Activated CD4-positive, alpha-beta memory T cell treated with anti-CD3 and anti-CD28 coated beads, Interleukin-2, amount 10 ng/mL, durations not matched to agents 7 days and 5 days (primary cell): ENCODE results near the gene SLC6A20. TPM values are rescaled to one million over a fixed set of nuclear protein-coding genes. Genes with fewer than 3 reads are reported as not detected.

Experiments
- CTCF ChIA-PET: fragments of 350-600 bp; sonication (Branson Sonifier 250); formaldehyde crosslinking; loops from one replicate; lab custom pipeline; 2021; ENCODE audit warnings: antibody characterized with exemption, inconsistent platforms; lab: Charles Lee
- POLR2A ChIA-PET: fragments of 350-600 bp; sonication (Branson Sonifier 250); formaldehyde crosslinking; loops from one replicate; lab custom pipeline; 2021; ENCODE audit warnings: antibody characterized with exemption; lab: Charles Lee
- DNase-seq: peaks from one replicate; pipeline ENCODE4 v3.0.0-alpha.2; 2020
- H3K27ac Mint-ChIP-seq: one replicate; pipeline ENCODE4 v1.8.0; 2021; ENCODE audit warnings: mild to moderate bottlenecking, mixed read lengths
- H3K27me3 Mint-ChIP-seq: one replicate; pipeline ENCODE4 v1.8.0; 2021; ENCODE audit warnings: mixed read lengths
- H3K36me3 Mint-ChIP-seq: one replicate; pipeline ENCODE4 v1.8.0; 2021; ENCODE audit warnings: low read depth, mixed read lengths
- H3K4me1 Mint-ChIP-seq: one replicate; pipeline ENCODE4 v1.8.0; 2021; ENCODE audit warnings: mixed read lengths
- H3K4me3 Mint-ChIP-seq: one replicate; pipeline ENCODE4 v1.8.0; 2021; ENCODE audit warnings: mild to moderate bottlenecking, mixed read lengths
- H3K9me3 Mint-ChIP-seq: one replicate; pipeline ENCODE4 v1.8.0; 2021; ENCODE audit warnings: mixed read lengths
- total RNA-seq, 2 experiments: library from RNA; stranded (reverse); gene quantifications; one replicate each; pipeline ENCODE4 v1.2.3, GENCODE V29; 2021

The SLC6A20 gene
- total RNA-seq, 2 experiments from 2014 or later, result not detected

DNA sequence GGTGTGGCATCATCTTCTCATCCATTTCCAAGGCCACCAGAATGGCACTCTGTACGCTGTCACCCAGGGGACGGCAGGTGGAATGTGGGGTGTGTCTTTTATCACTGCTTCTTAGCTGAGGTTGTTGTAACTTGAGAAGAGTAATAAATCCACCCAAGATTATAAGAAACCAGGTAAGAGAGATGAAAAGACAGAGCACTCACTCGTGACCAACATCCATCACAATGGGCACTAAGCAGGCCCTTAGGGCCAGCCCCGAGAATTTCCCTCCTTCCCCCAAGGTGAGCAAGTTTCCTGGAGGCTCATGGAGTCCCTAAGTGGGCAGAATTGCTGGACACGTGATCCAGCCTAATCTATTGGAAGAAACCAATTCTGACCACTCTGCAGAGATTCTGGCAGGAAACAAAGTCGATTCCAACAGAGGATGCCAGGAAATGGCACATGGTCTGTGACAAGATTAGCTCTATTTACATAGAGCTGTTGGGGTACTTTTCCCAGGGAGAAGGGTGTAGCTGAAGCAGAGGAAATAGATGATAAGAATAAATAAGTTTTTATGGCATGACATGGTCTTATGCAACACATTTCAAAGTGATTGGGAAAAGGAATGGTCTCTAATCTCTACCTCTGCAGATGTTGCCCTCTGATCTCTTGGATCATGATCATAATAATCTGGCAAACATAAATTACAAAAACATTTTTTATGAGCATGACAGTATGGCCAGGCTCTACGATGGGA is 22.5 kb downstream of the SLC6A20 start:
- Mint-ChIP-seq H3K36me3 (no peaks in the 10 kb centered on the region), H3K27me3 (peaks cover 32% of the 10 kb centered on the region), H3K27ac (no peak overlapping the region), H3K9me3 (no peaks in the 10 kb centered on the region), H3K4me1 (peaks cover 21% of the 10 kb centered on the region), H3K4me3 (no peak overlapping the region)
- ChIA-PET CTCF (interaction anchor here (1.3 to 1.4 kb wide), 2 partner anchors 13 to 43 kb away, joined by 3 to 5 read pairs; no protein-coding TSS in a partner anchor), POLR2A (no interaction called here)
- no peak for DNase-seq

- DNase-seq, result no peak
- Mint-ChIP-seq H3K4me1 (peaks cover 21% of the 10 kb centered on the region), H3K27ac (peak overlapping the region; percentile 5), H3K9me3 (no peaks in the 10 kb centered on the region), H3K27me3 (peaks cover 40% of the 10 kb centered on the region), H3K36me3 (no peaks in the 10 kb centered on the region), H3K4me3 (no peak overlapping the region)
- ChIA-PET POLR2A (interaction anchor here (0.6 kb wide), 2 partner anchors 92 to 142 kb away, joined by 3 read pairs; no protein-coding TSS in a partner anchor), CTCF (interaction anchor here (1.3 kb wide), 1 partner anchor 12 kb away, joined by 3 read pairs; no protein-coding TSS in a partner anchor)
Observed at GRCh38 chr3:45773072-45773471, 23.3 kb downstream of the SLC6A20 start.

GRCh38 chr3:45772341-45773035 is 23.8 kb downstream of the SLC6A20 start:
- no peaks in the 10 kb centered on the region for H3K9me3 Mint-ChIP-seq
- peak; percentile 40 for DNase-seq
- ChIA-PET POLR2A (interaction anchor here (0.6 to 0.8 kb wide), 3 partner anchors 70 to 143 kb away, joined by 3 read pairs; no protein-coding TSS in a partner anchor), CTCF (no interaction called here)
- peak overlapping the region; percentile 5 for H3K27ac Mint-ChIP-seq
- H3K36me3 Mint-ChIP-seq, result no peaks in the 10 kb centered on the region
- peaks cover 21% of the 10 kb centered on the region for H3K4me1 Mint-ChIP-seq
- H3K4me3 Mint-ChIP-seq, result no peak overlapping the region
- H3K27me3 Mint-ChIP-seq, result peaks cover 45% of the 10 kb centered on the region

- no peaks in the 10 kb centered on the region for H3K9me3 Mint-ChIP-seq
- H3K36me3 Mint-ChIP-seq, result no peaks in the 10 kb centered on the region
- DNase-seq, result no peak
- peaks cover 21% of the 10 kb centered on the region for H3K4me1 Mint-ChIP-seq
- peaks cover 49% of the 10 kb centered on the region for H3K27me3 Mint-ChIP-seq
- H3K27ac Mint-ChIP-seq, result no peak overlapping the region
- ChIA-PET POLR2A (interaction anchor here (0.8 kb wide), 1 partner anchor 157 kb away, joined by 3 read pairs; no protein-coding TSS in a partner anchor), CTCF (no interaction called here)
- no peak overlapping the region for H3K4me3 Mint-ChIP-seq
Observed at GRCh38 chr3:45771831-45772230, 24.5 kb downstream of the SLC6A20 start.

- Mint-ChIP-seq H3K4me3 (no peak overlapping the region), H3K27ac (no peak overlapping the region), H3K9me3 (no peaks in the 10 kb centered on the region), H3K27me3 (peaks cover 49% of the 10 kb centered on the region), H3K36me3 (no peaks in the 10 kb centered on the region), H3K4me1 (peaks cover 21% of the 10 kb centered on the region)
- DNase-seq, result no peak
- CTCF ChIA-PET, result interaction anchor here (1.4 kb wide), 1 partner anchor 306 kb away, joined by 3 read pairs; no protein-coding TSS in a partner anchor
- POLR2A ChIA-PET, result interaction anchor here (0.8 kb wide), 1 partner anchor 158 kb away, joined by 3 read pairs; no protein-coding TSS in a partner anchor
Observed at GRCh38 chr3:45771166-45771775, 25.1 kb downstream of the SLC6A20 start.

GRCh38 chr3:45765958-45766357 is 30.4 kb downstream of the SLC6A20 start:
- Mint-ChIP-seq H3K27me3 (peaks cover 39% of the 10 kb centered on the region), H3K9me3 (no peaks in the 10 kb centered on the region), H3K4me1 (no peaks in the 10 kb centered on the region), H3K4me3 (no peak overlapping the region), H3K36me3 (no peaks in the 10 kb centered on the region), H3K27ac (no peak overlapping the region)
- ChIA-PET POLR2A (no interaction called here), CTCF (no interaction called here)
- DNase-seq, result no peak

DNA sequence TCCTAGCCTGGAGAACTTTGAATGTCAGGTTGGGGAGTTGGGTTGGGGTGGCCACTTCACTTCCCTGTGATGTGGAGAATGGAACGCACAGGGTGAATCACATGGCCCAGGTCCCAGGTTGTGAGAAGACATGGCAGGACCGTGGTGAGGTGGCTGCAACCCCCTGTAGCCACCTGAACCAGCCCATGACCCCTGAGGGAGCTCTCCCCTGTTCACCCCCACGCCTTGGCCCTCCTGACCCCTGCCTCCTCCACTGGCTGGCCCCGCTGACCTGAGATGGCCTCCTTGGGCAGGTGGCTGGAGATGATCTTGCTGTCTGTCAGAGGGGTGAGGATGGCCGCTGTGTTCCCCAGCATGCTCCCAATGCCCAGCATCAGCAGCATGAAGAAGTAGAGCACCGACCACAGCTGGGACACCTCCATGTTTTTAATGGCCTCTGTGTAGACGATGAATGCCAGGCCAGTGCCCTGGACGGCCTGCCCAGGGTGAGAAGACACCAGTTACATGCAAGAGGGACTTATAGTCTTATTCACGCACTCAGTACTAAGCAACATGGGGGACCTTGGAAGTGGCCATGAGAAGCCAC is 31.0 kb downstream of the SLC6A20 start:
- H3K9me3 Mint-ChIP-seq, result no peaks in the 10 kb centered on the region
- DNase-seq, result no peak
- no peaks in the 10 kb centered on the region for H3K4me1 Mint-ChIP-seq
- H3K27me3 Mint-ChIP-seq, result peaks cover 36% of the 10 kb centered on the region
- no peak overlapping the region for H3K4me3 Mint-ChIP-seq
- POLR2A ChIA-PET, result no interaction called here
- no peaks in the 10 kb centered on the region for H3K36me3 Mint-ChIP-seq
- CTCF ChIA-PET, result no interaction called here
- H3K27ac Mint-ChIP-seq, result no peak overlapping the region

- ChIA-PET CTCF (interaction anchor here (0.9 to 5.1 kb wide), 5 partner anchors 72 to 316 kb away, joined by 3 to 60 read pairs (median 6); partner anchors contain the start of gene CXCR6), POLR2A (no interaction called here)
- H3K9me3 Mint-ChIP-seq, result no peaks in the 10 kb centered on the region
- no peak overlapping the region for H3K4me3 Mint-ChIP-seq
- no peaks in the 10 kb centered on the region for H3K36me3 Mint-ChIP-seq
- H3K27me3 Mint-ChIP-seq, result peaks cover 21% of the 10 kb centered on the region
- H3K27ac Mint-ChIP-seq, result no peak overlapping the region
- no peaks in the 10 kb centered on the region for H3K4me1 Mint-ChIP-seq
- no peak for DNase-seq
Observed at GRCh38 chr3:45763303-45763675, 33.0 kb downstream of the SLC6A20 start.

DNA sequence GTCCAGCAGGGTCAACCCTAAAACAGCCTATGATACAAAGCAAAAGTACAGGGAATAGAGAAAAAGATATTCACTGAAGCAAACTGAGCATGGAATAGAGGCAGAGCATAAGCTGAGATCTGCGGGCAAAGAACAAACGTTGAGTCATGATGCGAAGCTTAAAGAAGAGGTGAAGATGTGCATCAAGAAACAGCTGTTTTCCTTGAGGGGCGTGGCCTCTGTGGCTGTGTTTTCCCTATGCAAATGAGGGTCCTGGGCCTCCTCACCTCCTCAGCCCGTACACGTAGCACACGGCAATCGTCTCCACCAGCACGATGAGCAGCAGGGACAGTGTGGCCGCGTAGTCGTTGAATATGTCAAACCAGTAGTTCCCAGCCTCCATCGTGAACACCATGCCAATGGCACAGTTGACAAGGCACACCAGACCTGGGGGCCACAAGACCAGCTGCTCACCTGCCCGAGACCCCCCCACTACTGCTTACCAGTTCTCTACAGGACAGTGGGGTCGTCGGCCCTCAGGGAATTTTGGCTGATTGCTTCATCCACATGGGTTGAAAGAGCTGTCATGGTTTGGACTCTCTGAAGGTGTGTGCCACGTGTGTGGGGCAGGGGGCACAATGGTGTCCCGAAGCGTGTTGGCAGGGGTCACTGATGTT is 33.6 kb downstream of the SLC6A20 start:
- no peaks in the 10 kb centered on the region for H3K9me3 Mint-ChIP-seq
- H3K4me1 Mint-ChIP-seq, result no peaks in the 10 kb centered on the region
- CTCF ChIA-PET, result interaction anchor here (0.9 to 5.1 kb wide), 8 partner anchors 65 to 316 kb away, joined by 3 to 60 read pairs (median 5); partner anchors contain the start of gene CXCR6
- no peak overlapping the region for H3K27ac Mint-ChIP-seq
- no peak for DNase-seq
- H3K27me3 Mint-ChIP-seq, result peaks cover 16% of the 10 kb centered on the region
- H3K4me3 Mint-ChIP-seq, result no peak overlapping the region
- H3K36me3 Mint-ChIP-seq, result no peaks in the 10 kb centered on the region
- POLR2A ChIA-PET, result no interaction called here

DNA sequence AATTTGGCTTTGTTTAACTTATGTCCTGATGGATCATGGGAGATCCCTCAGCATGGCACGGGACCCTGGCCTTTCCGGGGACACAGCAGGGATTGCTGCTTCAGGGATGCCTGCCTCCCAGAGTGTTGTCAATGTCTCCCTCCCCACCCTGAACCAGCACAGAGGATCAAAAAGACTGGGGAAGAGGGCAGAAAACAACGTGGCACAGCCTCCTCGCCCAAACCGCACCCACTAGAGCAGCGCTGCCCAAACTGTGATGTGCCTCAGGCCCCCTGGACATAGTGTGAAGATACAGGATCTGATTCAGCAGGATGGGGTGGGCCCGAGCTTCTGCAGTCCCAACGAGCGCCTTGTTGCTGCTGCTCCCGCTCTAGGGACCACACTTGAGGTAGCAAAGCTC is 34.5 kb downstream of the SLC6A20 start:
- no peak overlapping the region for H3K27ac Mint-ChIP-seq
- H3K4me1 Mint-ChIP-seq, result no peaks in the 10 kb centered on the region
- CTCF ChIA-PET, result interaction anchor here (1.3 to 5.1 kb wide), 9 partner anchors 64 to 315 kb away, joined by 3 to 60 read pairs (median 5); no protein-coding TSS in a partner anchor

DNA sequence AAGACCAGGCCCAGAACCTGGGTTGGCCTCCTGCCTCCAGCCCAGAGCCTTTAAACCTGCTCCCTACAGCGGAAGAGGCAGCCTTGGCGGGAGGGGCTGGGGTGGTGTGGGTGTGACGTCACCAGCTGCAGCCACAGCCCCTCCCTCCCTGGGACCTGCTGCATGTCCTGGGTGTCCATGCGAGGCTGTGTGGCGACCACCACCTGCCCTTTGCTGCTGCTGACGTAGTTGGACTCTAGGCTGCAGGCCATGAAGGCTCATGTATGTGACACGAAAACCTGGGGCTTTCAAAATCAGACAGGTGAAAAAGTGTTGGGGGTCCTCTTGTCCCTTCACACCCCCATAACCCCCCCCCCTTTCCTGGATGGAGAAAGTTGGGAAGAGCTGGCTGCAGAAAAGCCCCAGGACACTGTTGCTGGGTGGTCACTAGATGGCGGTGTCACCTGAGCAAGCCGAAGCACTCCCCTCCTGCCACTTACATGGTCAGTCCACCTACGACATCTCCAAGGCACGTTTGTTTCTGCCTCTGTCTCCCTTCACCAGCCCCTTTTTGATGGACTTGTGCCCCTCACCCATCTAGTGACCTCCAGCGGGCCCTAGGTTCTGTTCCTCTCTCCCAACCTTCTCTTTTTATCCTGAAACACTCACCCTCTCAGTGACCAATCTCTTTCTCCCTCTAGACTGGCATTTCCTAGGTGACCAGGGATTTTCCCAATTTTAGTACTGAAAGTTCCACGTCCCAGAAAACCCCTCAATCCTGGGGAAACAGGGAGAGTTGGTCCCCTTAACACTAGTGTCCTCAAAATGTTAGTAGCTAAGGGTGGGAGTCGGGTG is 35.2 kb downstream of the SLC6A20 start:
- no peaks in the 10 kb centered on the region for H3K36me3 Mint-ChIP-seq
- H3K27ac Mint-ChIP-seq, result no peak overlapping the region
- ChIA-PET POLR2A (interaction anchor here (2.0 kb wide), 1 partner anchor 168 kb away, joined by 5 read pairs; no protein-coding TSS in a partner anchor), CTCF (interaction anchor here (0.6 to 5.1 kb wide), 9 partner anchors 12 to 315 kb away, joined by 3 to 60 read pairs (median 5); no protein-coding TSS in a partner anchor)
- no peak overlapping the region for H3K4me3 Mint-ChIP-seq
- peak; percentile 49 for DNase-seq
- H3K27me3 Mint-ChIP-seq, result peaks cover 10% of the 10 kb centered on the region
- H3K4me1 Mint-ChIP-seq, result no peaks in the 10 kb centered on the region
- no peaks in the 10 kb centered on the region for H3K9me3 Mint-ChIP-seq

More for the DNA sequence above, 34.5 kb downstream of the SLC6A20 start:
- Mint-ChIP-seq H3K9me3 (no peaks in the 10 kb centered on the region), H3K36me3 (no peaks in the 10 kb centered on the region), H3K4me3 (no peak overlapping the region), H3K27me3 (peaks cover 10% of the 10 kb centered on the region)
- POLR2A ChIA-PET, result no interaction called here
- DNase-seq, result no peak
